Tibial nerve (tissue), 4 donors: ENCODE measurements around the gene PCSK5. TPM values are rescaled to one million over a fixed set of nuclear protein-coding genes. Genes with fewer than 3 reads are reported as not detected.

ENCODE experiments used
- DNase-seq, 2 donors: peaks; one replicate each; pipeline ENCODE4 v3.0.0-alpha.2; 2019; ENCODE audit warnings: low spot score in 2 of 2
- H3K27ac ChIP-seq, 4 donors: fragments of 200-600 bp; sonication (generic) in 3 of 4; one replicate each; pipeline ENCODE4 v1.5.1; 2017 to 2019; ENCODE audit warnings: mild to moderate bottlenecking in 1 of 4
- H3K27me3 ChIP-seq, 2 donors: fragments of 200-600 bp; sonication (generic) in 1 of 2; one replicate each; pipeline versions ENCODE4 v1.5.1 to v1.6.0; 2017 to 2019
- H3K36me3 ChIP-seq, 3 donors: fragments of 200-600 bp; sonication (generic); one replicate each; pipeline ENCODE4 v1.5.1; 2018 to 2019
- H3K4me1 ChIP-seq, 4 donors: fragments of 200-600 bp; sonication (generic) in 3 of 4; one replicate each; pipeline ENCODE4 v1.5.1; 2017 to 2019
- H3K4me3 ChIP-seq, 4 donors: fragments of 200-600 bp; sonication (generic) in 3 of 4; one replicate each; pipeline ENCODE4 v1.5.1; 2017 to 2019; ENCODE audit warnings: mild to moderate bottlenecking in 1 of 4, moderate library complexity in 1 of 4
- H3K9me3 ChIP-seq, 4 donors: fragments of 200-600 bp; sonication (generic) in 3 of 4; one replicate each; pipeline ENCODE4 v1.5.1; 2017 to 2019
- EP300 ChIP-seq, 2 donors: sonication (generic); formaldehyde crosslinking; IDR thresholded peaks; one replicate each; pipeline ENCODE4 v1.6.1; 2017; ENCODE audit warnings: antibody characterized with exemption in 2 of 2, mild to moderate bottlenecking in 1 of 2
- POLR2A ChIP-seq, 2 donors: fragments of 450-650 bp; IDR thresholded peaks; one replicate each; pipeline ENCODE4 v1.6.1; 2017; ENCODE audit warnings: antibody characterized with exemption in 2 of 2, mild to moderate bottlenecking in 2 of 2, moderate library complexity in 2 of 2
- WGBS, 2 donors: methylation state at CpG; one replicate each; pipeline ENCODE4 v1.1.5; 2018; 5-methylcytosine and 5-hydroxymethylcytosine counted together
- total RNA-seq, 4 donors: library from RNA; depleted of rRNA; stranded (reverse); fragments of >200 nt; gene quantifications; one replicate each; pipeline ENCODE4 v1.1.0, GENCODE V29; 2016
- TF ChIP-seq, protein P1 (sequence below), 5 experiments: fragments of 200-600 bp in 3 of 5; fragments of 450-650 bp in 2 of 5; sonication (generic) in 3 of 5; IDR thresholded peaks; one replicate each; pipeline ENCODE4 v1.5.1; 2016 to 2019; ENCODE audit warnings: antibody characterized with exemption in 5 of 5, mild to moderate bottlenecking in 3 of 5, moderate library complexity in 2 of 5

Gene PCSK5
- total RNA-seq, 4 donors from 2014 or later = 12.5 to 32.7 (median 23.0) TPM

DNA sequence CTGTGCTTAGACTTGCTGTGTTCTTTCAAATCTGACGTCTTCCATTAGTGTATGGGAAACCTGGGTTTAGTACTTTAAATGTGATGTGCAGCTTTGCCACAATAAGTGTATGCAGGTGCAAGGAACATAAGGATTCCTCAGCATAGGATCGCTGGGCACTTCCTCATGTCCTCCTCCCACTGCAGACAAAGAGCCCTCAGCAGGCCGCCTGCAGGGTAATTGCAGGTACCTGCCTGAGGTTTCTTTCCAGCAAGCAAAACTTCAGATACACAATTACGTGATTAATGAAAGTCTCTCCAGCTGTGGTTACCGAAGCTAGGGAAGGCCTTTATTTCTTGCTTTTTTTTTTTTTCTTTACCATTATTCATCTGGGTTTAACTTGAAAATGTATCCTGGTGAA lies 270.6 kb downstream of the PCSK5 start:
- H3K27ac ChIP-seq = no peak overlapping the region

DNA sequence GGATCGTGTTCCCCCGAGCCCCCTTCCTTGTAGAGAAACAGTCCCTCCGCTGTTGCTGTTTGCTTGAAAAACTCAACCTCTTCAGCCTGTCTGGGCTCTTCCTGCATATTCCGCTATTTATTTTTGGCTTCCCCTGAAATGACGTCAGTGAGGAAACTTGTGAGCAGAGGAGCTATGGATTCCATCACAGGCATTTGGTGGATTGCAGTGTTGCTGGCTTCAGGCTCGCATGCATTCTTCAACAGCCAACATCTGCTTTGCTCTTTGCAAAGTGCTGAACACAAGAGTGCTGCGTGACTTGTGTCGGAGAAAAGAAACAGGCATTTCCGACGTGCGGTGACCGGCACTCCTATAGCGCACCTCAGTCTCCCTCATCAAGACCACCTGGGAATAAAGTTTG lies 271.1 kb downstream of the PCSK5 start:
- WGBS, 2 donors = 36 to 50% methylated on average over 13 of the region's 13 CpGs
- H3K9me3 ChIP-seq = no peaks in the 10 kb centered on the region
- TF ChIP-seq EP300 (IDR thresholded peaks at IDR 0.05) = no peak
- peak overlapping the region in 1 of 4 donors; percentile 16 for H3K27ac ChIP-seq
- H3K4me3 ChIP-seq = no peak overlapping the region
- H3K27me3 ChIP-seq = no peaks in the 10 kb centered on the region
- peaks cover 0 to 13% (median 3%) of the 10 kb centered on the region in 4 donors for H3K4me1 ChIP-seq
- DNase-seq = no peak
- peaks cover 0 to 60% (median 0%) of the 10 kb centered on the region in 3 donors for H3K36me3 ChIP-seq

More for the DNA sequence above, 270.6 kb downstream of the PCSK5 start:
- Histone ChIP-seq H3K9me3 (no peaks in the 10 kb centered on the region), H3K36me3 (peaks cover 0 to 57% (median 0%) of the 10 kb centered on the region in 3 donors), H3K4me1 (peaks cover 0 to 13% (median 3%) of the 10 kb centered on the region in 4 donors), H3K27me3 (no peaks in the 10 kb centered on the region), H3K4me3 (no peak overlapping the region)
- TF ChIP-seq, protein P1, sequence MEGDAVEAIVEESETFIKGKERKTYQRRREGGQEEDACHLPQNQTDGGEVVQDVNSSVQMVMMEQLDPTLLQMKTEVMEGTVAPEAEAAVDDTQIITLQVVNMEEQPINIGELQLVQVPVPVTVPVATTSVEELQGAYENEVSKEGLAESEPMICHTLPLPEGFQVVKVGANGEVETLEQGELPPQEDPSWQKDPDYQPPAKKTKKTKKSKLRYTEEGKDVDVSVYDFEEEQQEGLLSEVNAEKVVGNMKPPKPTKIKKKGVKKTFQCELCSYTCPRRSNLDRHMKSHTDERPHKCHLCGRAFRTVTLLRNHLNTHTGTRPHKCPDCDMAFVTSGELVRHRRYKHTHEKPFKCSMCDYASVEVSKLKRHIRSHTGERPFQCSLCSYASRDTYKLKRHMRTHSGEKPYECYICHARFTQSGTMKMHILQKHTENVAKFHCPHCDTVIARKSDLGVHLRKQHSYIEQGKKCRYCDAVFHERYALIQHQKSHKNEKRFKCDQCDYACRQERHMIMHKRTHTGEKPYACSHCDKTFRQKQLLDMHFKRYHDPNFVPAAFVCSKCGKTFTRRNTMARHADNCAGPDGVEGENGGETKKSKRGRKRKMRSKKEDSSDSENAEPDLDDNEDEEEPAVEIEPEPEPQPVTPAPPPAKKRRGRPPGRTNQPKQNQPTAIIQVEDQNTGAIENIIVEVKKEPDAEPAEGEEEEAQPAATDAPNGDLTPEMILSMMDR (IDR thresholded peaks at IDR 0.05) = no peak
- TF ChIP-seq POLR2A (IDR thresholded peaks at IDR 0.05) (no peak), EP300 (IDR thresholded peaks at IDR 0.05) (no peak)
- 53 to 64% methylated on average over 5 of the region's 5 CpGs for WGBS, 2 donors
- DNase-seq = no peak

DNA sequence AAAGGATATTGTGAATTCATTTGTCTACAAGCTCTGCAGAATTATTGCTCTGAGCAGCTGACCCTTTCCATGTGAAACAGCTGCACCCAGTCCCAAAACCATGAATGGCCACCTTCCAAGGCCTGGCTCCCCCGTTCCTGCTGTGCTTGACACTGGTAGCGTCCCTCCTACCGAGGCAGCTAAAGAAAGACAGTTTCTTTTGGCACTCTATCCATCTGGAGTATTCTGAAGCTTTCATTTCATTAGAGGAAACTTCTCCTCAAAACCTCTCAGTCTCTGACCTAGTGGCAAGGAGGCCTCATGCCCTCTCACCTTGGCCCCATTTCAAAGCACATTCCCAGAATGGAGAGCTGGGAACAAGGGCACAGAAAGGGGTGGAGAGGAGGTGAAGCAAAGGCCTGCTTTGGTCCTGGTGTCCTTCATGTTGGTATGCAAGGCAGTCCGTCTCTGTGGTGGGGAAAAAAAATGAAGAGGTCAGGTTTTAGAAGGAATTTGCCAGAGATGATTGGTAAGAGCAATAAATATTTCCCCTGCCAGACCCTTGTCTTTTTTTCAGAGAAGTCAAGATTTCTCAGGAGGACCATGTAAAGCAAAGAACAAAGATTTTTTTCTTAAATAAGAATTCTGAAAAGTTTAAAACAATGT lies 271.7 kb downstream of the PCSK5 start:
- 21 to 45% methylated on average over 4 of the region's 4 CpGs for WGBS, 2 donors
- Histone ChIP-seq H3K4me1 (peaks cover 0 to 13% (median 3%) of the 10 kb centered on the region in 4 donors), H3K36me3 (peaks cover 0 to 61% (median 0%) of the 10 kb centered on the region in 3 donors), H3K9me3 (no peaks in the 10 kb centered on the region), H3K27ac (peak overlapping the region in 1 of 4 donors; percentile 16), H3K4me3 (no peak overlapping the region), H3K27me3 (no peaks in the 10 kb centered on the region)
- DNase-seq = no peak
- TF ChIP-seq EP300 (IDR thresholded peaks at IDR 0.05) (peak in 1 of 2 donors; percentile 45), POLR2A (IDR thresholded peaks at IDR 0.05) (no peak)

DNA sequence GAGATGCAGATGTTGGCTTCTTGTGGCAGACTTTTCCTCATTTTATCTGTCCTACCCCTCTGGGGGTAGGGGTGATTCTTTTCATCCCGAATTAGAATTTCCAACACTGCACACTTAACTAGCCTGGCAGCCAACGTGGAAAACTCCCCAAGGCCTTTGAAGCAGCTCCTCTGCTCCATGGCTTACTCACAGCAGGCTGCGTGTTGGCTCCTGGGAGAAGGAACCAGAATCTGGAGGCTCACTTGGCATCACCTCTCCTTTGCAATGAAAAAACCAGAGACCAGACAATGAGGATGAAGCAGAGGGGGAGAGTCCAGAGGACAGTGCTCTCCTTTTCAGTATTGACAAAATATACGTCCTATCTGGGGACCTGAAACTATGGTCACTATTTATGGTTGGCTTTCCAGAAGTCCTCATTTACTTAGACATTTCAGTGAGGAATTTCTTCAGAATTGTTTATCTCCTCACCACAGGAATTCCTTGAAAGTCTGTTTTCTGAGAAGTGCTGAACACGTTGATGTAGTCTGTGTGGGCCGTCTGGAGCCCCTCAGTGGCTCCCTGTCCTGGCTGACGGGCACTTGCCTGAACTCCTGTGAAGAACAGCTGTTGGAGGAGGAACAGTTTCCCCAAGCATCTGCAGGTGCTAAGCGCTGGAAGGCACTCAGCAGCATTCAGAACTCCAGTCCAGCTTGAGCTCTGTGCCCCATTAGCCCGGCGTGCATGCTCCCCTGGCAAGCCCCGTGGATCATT lies 272.5 kb downstream of the PCSK5 start:
- Histone ChIP-seq H3K27me3 (no peaks in the 10 kb centered on the region), H3K4me1 (peaks cover 0 to 13% (median 3%) of the 10 kb centered on the region in 4 donors), H3K27ac (peak overlapping the region in 1 of 4 donors; percentile 41), H3K9me3 (no peaks in the 10 kb centered on the region), H3K36me3 (peaks cover 0 to 56% (median 0%) of the 10 kb centered on the region in 3 donors), H3K4me3 (no peak overlapping the region)
- no peak for DNase-seq
- 57 to 68% methylated on average over 11 of the region's 11 CpGs for WGBS, 2 donors
- no peak for TF ChIP-seq POLR2A (IDR thresholded peaks at IDR 0.05)
- TF ChIP-seq, protein P1 (IDR thresholded peaks at IDR 0.05) = no peak
- TF ChIP-seq EP300 (IDR thresholded peaks at IDR 0.05) = no peak

DNA sequence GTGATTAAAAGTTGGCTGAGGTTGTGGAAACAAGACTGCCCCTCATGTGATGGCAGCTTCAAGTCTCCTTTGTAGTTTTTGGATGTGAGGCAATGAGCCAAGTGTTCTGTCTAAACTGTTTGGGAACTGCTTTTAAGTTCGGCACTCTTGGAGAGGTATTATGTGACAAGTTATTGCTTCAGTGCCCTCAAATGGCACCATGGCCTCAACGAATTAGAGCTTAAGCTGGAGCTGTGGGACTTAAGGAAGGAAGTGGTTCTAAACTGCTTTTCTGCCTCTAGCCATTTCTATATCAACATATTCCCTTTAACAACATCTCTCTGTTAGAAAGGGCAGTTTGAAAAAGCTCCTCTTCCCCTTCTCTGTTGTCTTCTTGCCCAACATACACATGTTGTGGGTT lies 276.1 kb downstream of the PCSK5 start:
- Histone ChIP-seq H3K9me3 (no peaks in the 10 kb centered on the region), H3K36me3 (peaks cover 0 to 46% (median 0%) of the 10 kb centered on the region in 3 donors), H3K4me3 (no peak overlapping the region), H3K4me1 (peaks cover 0 to 13% (median 3%) of the 10 kb centered on the region in 4 donors), H3K27ac (no peak overlapping the region), H3K27me3 (no peaks in the 10 kb centered on the region)
- DNase-seq = no peak
- 19 to 35% methylated on average over 2 of the region's 2 CpGs for WGBS, 2 donors
- TF ChIP-seq EP300 (IDR thresholded peaks at IDR 0.05) (no peak), POLR2A (IDR thresholded peaks at IDR 0.05) (no peak)
- TF ChIP-seq, protein P1 (IDR thresholded peaks at IDR 0.05) = no peak

DNA sequence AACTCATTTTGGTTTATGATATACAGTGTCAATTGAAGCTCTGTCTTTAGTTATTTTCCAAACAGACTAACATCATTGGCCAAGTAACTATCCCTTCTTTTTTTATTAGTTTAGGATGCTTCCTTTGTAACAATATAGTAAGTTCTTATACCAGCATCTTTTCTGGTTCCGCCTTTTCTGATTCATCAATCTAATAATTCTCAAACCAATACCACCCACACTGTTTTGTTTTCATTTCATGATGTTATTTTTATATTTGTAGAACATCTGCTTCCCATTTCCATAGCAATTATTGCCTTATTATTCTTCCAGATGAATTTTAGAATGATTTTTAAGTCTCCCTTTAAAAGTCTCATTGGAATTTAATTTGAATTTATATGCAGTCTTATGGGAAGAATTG lies 285.7 kb downstream of the PCSK5 start:
- WGBS, 2 donors = 76 to 85% methylated on average over 1 of the region's 1 CpG
- Histone ChIP-seq H3K4me1 (peaks cover 0 to 7% (median 0%) of the 10 kb centered on the region in 4 donors), H3K27ac (no peak overlapping the region), H3K9me3 (no peaks in the 10 kb centered on the region), H3K36me3 (peaks cover 0 to 24% (median 0%) of the 10 kb centered on the region in 3 donors), H3K27me3 (no peaks in the 10 kb centered on the region), H3K4me3 (no peak overlapping the region)
- no peak for DNase-seq
- TF ChIP-seq, protein P1 (IDR thresholded peaks at IDR 0.05) = no peak
- no peak for TF ChIP-seq EP300 (IDR thresholded peaks at IDR 0.05)
- TF ChIP-seq POLR2A (IDR thresholded peaks at IDR 0.05) = no peak
